Activated CD8-positive, alpha-beta T cell treated with anti-CD3 and anti-CD28 coated beads, Interleukin-2, amount 10 ng/mL, durations not matched to agents 7 days and 5 days (primary cell): ENCODE results near the gene ASB11. TPM values are rescaled to one million over a fixed set of nuclear protein-coding genes. Genes with fewer than 3 reads are reported as not detected.

Experiments
- ATAC-seq: fragments of 150-1000 bp; cut with Tn5 transposase; one replicate; pipeline ENCODE4 v1.10.0; 2021; ENCODE audit warnings: moderate library complexity
- CTCF ChIA-PET: fragments of 350-600 bp; sonication (Branson Sonifier 250); formaldehyde crosslinking; loops from one replicate; lab custom pipeline; 2021; ENCODE audit warnings: antibody characterized with exemption; lab: Charles Lee
- POLR2A ChIA-PET: fragments of 350-600 bp; sonication (Branson Sonifier 250); formaldehyde crosslinking; loops from one replicate; lab custom pipeline; 2021; ENCODE audit warnings: antibody characterized with exemption; lab: Charles Lee
- DNase-seq: peaks from one replicate; pipeline ENCODE4 v3.0.0-alpha.2; 2020
- H3K27ac Mint-ChIP-seq: one replicate; pipeline ENCODE4 v1.8.0; 2021; ENCODE audit warnings: mild to moderate bottlenecking, mixed read lengths
- H3K27me3 Mint-ChIP-seq: one replicate; pipeline ENCODE4 v1.8.0; 2021; ENCODE audit warnings: low read depth, mixed read lengths
- H3K36me3 Mint-ChIP-seq: one replicate; pipeline ENCODE4 v1.8.0; 2021; ENCODE audit warnings: low read depth, mixed read lengths
- H3K4me1 Mint-ChIP-seq: one replicate; pipeline ENCODE4 v1.8.0; 2021; ENCODE audit warnings: low read depth, mixed read lengths
- H3K4me3 Mint-ChIP-seq: one replicate; pipeline ENCODE4 v1.8.0; 2021; ENCODE audit warnings: mild to moderate bottlenecking, mixed read lengths
- H3K9me3 Mint-ChIP-seq: one replicate; pipeline ENCODE4 v1.8.0; 2022; ENCODE audit warnings: mixed read lengths; ENCODE audit not compliant: insufficient read depth
- total RNA-seq, 2 experiments: library from RNA; stranded (reverse); gene quantifications; one replicate each; pipeline ENCODE4 v1.2.3, GENCODE V29; 2021

Gene ASB11
- total RNA-seq, 2 experiments from 2014 or later = not detected

- Mint-ChIP-seq H3K36me3 (peaks cover 8% of the 10 kb centered on the region), H3K4me1 (peaks cover 18% of the 10 kb centered on the region), H3K27ac (peak within 1 kb of the TSS; percentile 95), H3K27me3 (peaks cover 7% of the 10 kb centered on the region), H3K9me3 (no peaks in the 10 kb centered on the region), H3K4me3 (peak within 1 kb of the TSS; percentile 91)
- DNase-seq = peak; percentile 94
- ATAC-seq = peak; percentile 99
- POLR2A ChIA-PET = no interaction called here
- CTCF ChIA-PET = interaction anchor here (0.6 to 1.0 kb wide), 2 partner anchors 14 to 191 kb away, joined by 3 read pairs; no protein-coding TSS in a partner anchor
Observed at GRCh38 chrX:15335135-15336022, 19.9 kb upstream of the ASB11 start, which contains the start of gene PIGA. Gene PIGA (minus strand): TSS chrX:15335523. CDS start chrX:15331930, 3,593 bp downstream.

GRCh38 chrX:15334561-15334960 is 19.1 kb upstream of the ASB11 start:
- H3K9me3 Mint-ChIP-seq = no peaks in the 10 kb centered on the region
- ATAC-seq = no peak
- peaks cover 18% of the 10 kb centered on the region for H3K4me1 Mint-ChIP-seq
- H3K4me3 Mint-ChIP-seq = peak overlapping the region; percentile 91
- H3K27me3 Mint-ChIP-seq = peaks cover 7% of the 10 kb centered on the region
- H3K36me3 Mint-ChIP-seq = peaks cover 8% of the 10 kb centered on the region
- CTCF ChIA-PET = interaction anchor here (0.6 to 1.0 kb wide), 3 partner anchors 14 to 190 kb away, joined by 3 to 4 read pairs (median 3); no protein-coding TSS in a partner anchor
- peak overlapping the region; percentile 95 for H3K27ac Mint-ChIP-seq
- POLR2A ChIA-PET = no interaction called here
- DNase-seq = peak; percentile 45

- Mint-ChIP-seq H3K9me3 (no peaks in the 10 kb centered on the region), H3K4me3 (no peak overlapping the region), H3K27ac (no peak overlapping the region), H3K27me3 (no peaks in the 10 kb centered on the region), H3K36me3 (peaks cover 19% of the 10 kb centered on the region), H3K4me1 (peaks cover 5% of the 10 kb centered on the region)
- ATAC-seq (no peak), DNase-seq (no peak)
- CTCF ChIA-PET = no interaction called here
- POLR2A ChIA-PET = no interaction called here
Observed at GRCh38 chrX:15328821-15329220, 13.4 kb upstream of the ASB11 start.

GRCh38 chrX:15328131-15328530 is 12.7 kb upstream of the ASB11 start:
- Mint-ChIP-seq H3K27ac (no peak overlapping the region), H3K9me3 (no peaks in the 10 kb centered on the region), H3K27me3 (no peaks in the 10 kb centered on the region), H3K4me3 (no peak overlapping the region), H3K36me3 (peaks cover 21% of the 10 kb centered on the region), H3K4me1 (peaks cover 5% of the 10 kb centered on the region)
- ATAC-seq (no peak), DNase-seq (no peak)
- POLR2A ChIA-PET = no interaction called here
- CTCF ChIA-PET = no interaction called here

GRCh38 chrX:15322472-15322871 is 7.0 kb upstream of the ASB11 start:
- no peaks in the 10 kb centered on the region for H3K4me1 Mint-ChIP-seq
- DNase-seq (no peak), ATAC-seq (no peak)
- H3K27ac Mint-ChIP-seq = no peak overlapping the region
- no peaks in the 10 kb centered on the region for H3K9me3 Mint-ChIP-seq
- ChIA-PET POLR2A (no interaction called here), CTCF (no interaction called here)
- H3K4me3 Mint-ChIP-seq = no peak overlapping the region
- peaks cover 17% of the 10 kb centered on the region for H3K36me3 Mint-ChIP-seq
- H3K27me3 Mint-ChIP-seq = no peaks in the 10 kb centered on the region

- ATAC-seq (no peak), DNase-seq (no peak)
- POLR2A ChIA-PET = no interaction called here
- H3K4me3 Mint-ChIP-seq = no peak overlapping the region
- H3K27ac Mint-ChIP-seq = no peak overlapping the region
- no peaks in the 10 kb centered on the region for H3K4me1 Mint-ChIP-seq
- CTCF ChIA-PET = no interaction called here
- no peaks in the 10 kb centered on the region for H3K9me3 Mint-ChIP-seq
- H3K27me3 Mint-ChIP-seq = no peaks in the 10 kb centered on the region
- H3K36me3 Mint-ChIP-seq = peaks cover 17% of the 10 kb centered on the region
Observed at GRCh38 chrX:15322072-15322471, 6.6 kb upstream of the ASB11 start.

GRCh38 chrX:15321447-15321846 is 6.0 kb upstream of the ASB11 start:
- Mint-ChIP-seq H3K4me3 (no peak overlapping the region), H3K27ac (no peak overlapping the region), H3K9me3 (no peaks in the 10 kb centered on the region), H3K36me3 (peaks cover 17% of the 10 kb centered on the region), H3K27me3 (no peaks in the 10 kb centered on the region), H3K4me1 (no peaks in the 10 kb centered on the region)
- CTCF ChIA-PET = no interaction called here
- ATAC-seq (no peak), DNase-seq (no peak)
- POLR2A ChIA-PET = no interaction called here

- H3K9me3 Mint-ChIP-seq = no peaks in the 10 kb centered on the region
- H3K27me3 Mint-ChIP-seq = no peaks in the 10 kb centered on the region
- no peak for DNase-seq
- ChIA-PET POLR2A (no interaction called here), CTCF (no interaction called here)
- H3K27ac Mint-ChIP-seq = no peak overlapping the region
- H3K36me3 Mint-ChIP-seq = peaks cover 17% of the 10 kb centered on the region
- H3K4me1 Mint-ChIP-seq = no peaks in the 10 kb centered on the region
- ATAC-seq = no peak
- H3K4me3 Mint-ChIP-seq = no peak overlapping the region
Observed at GRCh38 chrX:15320297-15320696, 4.9 kb upstream of the ASB11 start.

- DNase-seq (no peak), ATAC-seq (no peak)
- ChIA-PET POLR2A (no interaction called here), CTCF (no interaction called here)
- no peak overlapping the region for H3K27ac Mint-ChIP-seq
- peaks cover 15% of the 10 kb centered on the region for H3K36me3 Mint-ChIP-seq
- no peaks in the 10 kb centered on the region for H3K9me3 Mint-ChIP-seq
- H3K27me3 Mint-ChIP-seq = no peaks in the 10 kb centered on the region
- no peak overlapping the region for H3K4me3 Mint-ChIP-seq
- H3K4me1 Mint-ChIP-seq = no peaks in the 10 kb centered on the region
Observed at GRCh38 chrX:15319075-15319474, 3.6 kb upstream of the ASB11 start.

GRCh38 chrX:15314472-15314871 is 968 bp downstream of the ASB11 start:
- Mint-ChIP-seq H3K4me3 (no peak overlapping the region), H3K27me3 (no peaks in the 10 kb centered on the region), H3K9me3 (no peaks in the 10 kb centered on the region), H3K36me3 (peaks cover 2% of the 10 kb centered on the region), H3K27ac (no peak overlapping the region), H3K4me1 (no peaks in the 10 kb centered on the region)
- ATAC-seq = no peak
- POLR2A ChIA-PET = no interaction called here
- CTCF ChIA-PET = no interaction called here
- DNase-seq = no peak

GRCh38 chrX:15311119-15311518 is 4.3 kb downstream of the ASB11 start:
- Mint-ChIP-seq H3K36me3 (no peaks in the 10 kb centered on the region), H3K4me3 (no peak overlapping the region), H3K27ac (no peak overlapping the region), H3K9me3 (no peaks in the 10 kb centered on the region), H3K27me3 (no peaks in the 10 kb centered on the region), H3K4me1 (no peaks in the 10 kb centered on the region)
- ChIA-PET CTCF (no interaction called here), POLR2A (no interaction called here)
- DNase-seq = no peak
- ATAC-seq = no peak

- H3K27me3 Mint-ChIP-seq = no peaks in the 10 kb centered on the region
- no peak overlapping the region for H3K27ac Mint-ChIP-seq
- no peak for DNase-seq
- no peaks in the 10 kb centered on the region for H3K36me3 Mint-ChIP-seq
- no peaks in the 10 kb centered on the region for H3K9me3 Mint-ChIP-seq
- ChIA-PET POLR2A (no interaction called here), CTCF (no interaction called here)
- H3K4me1 Mint-ChIP-seq = no peaks in the 10 kb centered on the region
- H3K4me3 Mint-ChIP-seq = no peak overlapping the region
- ATAC-seq = no peak
Observed at GRCh38 chrX:15310117-15310516, 5.3 kb downstream of the ASB11 start.
